H1 (cell line): ENCODE data around the gene ANKFY1. TPM values are rescaled to one million over a fixed set of nuclear protein-coding genes. Genes with fewer than 3 reads are reported as not detected.

Experiments
- CTCF ChIA-PET: fragments of 300-600 bp; sonication (Branson Sonifier 250); formaldehyde crosslinking; loops from one replicate; lab custom pipeline; 2021; ENCODE audit not compliant: partially characterized antibody; lab: Charles Lee
- POLR2A ChIA-PET: fragments of 300-600 bp; sonication (Branson Sonifier 250); formaldehyde crosslinking; loops from one replicate; lab custom pipeline; 2021; ENCODE audit warnings: inconsistent platforms; ENCODE audit not compliant: partially characterized antibody; lab: Charles Lee
- DNase-seq, 2 experiments: peaks; one replicate each; pipeline versions ENCODE4 v3.0.0 to v3.0.0-alpha.2; 2010 to 2022; ENCODE audit warnings: low spot score in 2 of 2, low read depth in 1 of 2, mixed read lengths in 1 of 2
- FAIRE-seq: peaks from 2 replicates; lab custom pipeline; 2011; peaks lifted over from hg19 to GRCh38; lab: Jason Lieb, UNC
- H2AFZ ChIP-seq: 2 replicates; pipeline ENCODE4 v1.8.1; 2012; ENCODE audit warnings: low read length, inconsistent platforms
- H2AK5ac ChIP-seq: 2 replicates; pipeline ENCODE4 v1.6.1; 2013; ENCODE audit warnings: low read depth, low read length
- H2BK120ac ChIP-seq: replicated peaks from 2 replicates; pipeline ENCODE3; 2013; ENCODE audit warnings: low read depth, low read length, inconsistent platforms
- H2BK12ac ChIP-seq: 2 replicates; pipeline ENCODE4 v1.6.1; 2013; ENCODE audit warnings: low read depth, low read length
- H2BK15ac ChIP-seq: 2 replicates; pipeline ENCODE4 v1.6.1; 2013; ENCODE audit warnings: low read length
- H2BK20ac ChIP-seq: 2 replicates; pipeline ENCODE4 v1.6.1; 2013; ENCODE audit warnings: low read length
- H2BK5ac ChIP-seq: 2 replicates; pipeline ENCODE4 v1.6.1; 2013; ENCODE audit warnings: low read depth, low read length
- H3K14ac ChIP-seq: 2 replicates; pipeline ENCODE4 v1.6.1; 2013; ENCODE audit warnings: inconsistent platforms; ENCODE audit not compliant: insufficient read length
- H3K18ac ChIP-seq: 2 replicates; pipeline ENCODE4 v1.6.1; 2013; ENCODE audit warnings: low read length; ENCODE audit errors: extremely low read depth
- H3K23ac ChIP-seq: 2 replicates; pipeline ENCODE4 v1.6.1; 2013; ENCODE audit warnings: inconsistent platforms; ENCODE audit not compliant: insufficient read length
- H3K23me2 ChIP-seq: 2 replicates; pipeline ENCODE4 v1.6.1; 2013; ENCODE audit warnings: low read depth, low read length
- H3K27ac ChIP-seq: 2 replicates; pipeline ENCODE4 v1.6.1; 2011; ENCODE audit warnings: low read depth, low read length, inconsistent platforms
- H3K27me3 ChIP-seq, 4 experiments: replicated peaks in 1 of 4; 1 replicate in 1 of 4; 2 replicates in 3 of 4; pipeline versions ENCODE4 v1.6.1 to v1.8.1; 2011 to 2013; ENCODE audit warnings: low read length in 3 of 4, mild to moderate bottlenecking in 3 of 4, inconsistent platforms in 2 of 4, mixed read lengths in 2 of 4, moderate library complexity in 1 of 4; ENCODE audit not compliant: control insufficient read depth in 3 of 4, insufficient read depth in 3 of 4; ENCODE audit errors: extremely low read depth in 1 of 4
- H3K36me3 ChIP-seq, 4 experiments: 2 replicates each; pipeline versions ENCODE4 v1.6.1 to v1.8.1; 2011 to 2013; ENCODE audit warnings: mild to moderate bottlenecking in 4 of 4, low read length in 3 of 4, moderate library complexity in 2 of 4, control low read depth in 1 of 4, inconsistent platforms in 1 of 4; ENCODE audit not compliant: insufficient read depth in 4 of 4, control insufficient read depth in 2 of 4
- H3K4ac ChIP-seq: replicated peaks from 2 replicates; pipeline ENCODE3; 2013; ENCODE audit warnings: low read length, low read depth, mixed read lengths, inconsistent platforms; ENCODE audit not compliant: insufficient read length
- H3K4me1 ChIP-seq, 4 experiments: replicated peaks in 1 of 4; 1 replicate in 1 of 4; 2 replicates in 3 of 4; pipeline versions ENCODE4 v1.6.1 to v1.8.1; 2011 to 2013; ENCODE audit warnings: low read length in 3 of 4, inconsistent platforms in 2 of 4, mixed read lengths in 1 of 4; ENCODE audit not compliant: insufficient read depth in 4 of 4, control insufficient read depth in 3 of 4
- H3K4me2 ChIP-seq, 2 experiments: 2 replicates each; pipeline versions ENCODE4 v1.6.1 to v1.8.1; 2011 to 2013; ENCODE audit warnings: low read depth in 2 of 2, low read length in 2 of 2, control low read depth in 1 of 2, inconsistent platforms in 1 of 2, mild to moderate bottlenecking in 1 of 2; ENCODE audit not compliant: insufficient read depth in 1 of 2
- H3K4me3 ChIP-seq, 4 experiments: fragments of 200-600, 300-600 bp in 1 of 4; sonication (generic), shearing (Covaris generic), sonication (Bioruptor Twin) in 1 of 4; 2 replicates each; pipeline versions ENCODE4 v1.5.1 to v1.8.1; 2011 to 2016; ENCODE audit warnings: low read length in 4 of 4, low read depth in 3 of 4, control low read depth in 2 of 4, inconsistent platforms in 2 of 4, mild to moderate bottlenecking in 2 of 4, mixed read lengths in 1 of 4, moderate library complexity in 1 of 4; ENCODE audit not compliant: insufficient read depth in 2 of 4; ENCODE audit errors: extremely low read depth in 1 of 4
- H3K56ac ChIP-seq: replicated peaks from 2 replicates; pipeline ENCODE3; 2013; ENCODE audit warnings: low read depth, mild to moderate bottlenecking, mixed read lengths, low read length, inconsistent platforms; ENCODE audit not compliant: insufficient read length
- H3K79me1 ChIP-seq: 2 replicates; pipeline ENCODE4 v1.6.1; 2013; ENCODE audit warnings: low read depth, low read length, control low read depth
- H3K79me2 ChIP-seq, 2 experiments: 2 replicates each; pipeline versions ENCODE4 v1.6.1 to v1.8.1; 2012 to 2013; ENCODE audit warnings: low read length in 2 of 2, mild to moderate bottlenecking in 2 of 2, inconsistent platforms in 1 of 2; ENCODE audit not compliant: insufficient read depth in 2 of 2, control insufficient read depth in 1 of 2
- H3K9ac ChIP-seq, 4 experiments: replicated peaks in 1 of 4; 1 replicate in 1 of 4; 2 replicates in 3 of 4; pipeline versions ENCODE4 v1.6.1 to v1.8.1; 2011 to 2013; ENCODE audit warnings: low read depth in 3 of 4, low read length in 3 of 4, control low read depth in 2 of 4, mild to moderate bottlenecking in 2 of 4, moderate library complexity in 2 of 4, inconsistent platforms in 1 of 4; ENCODE audit errors: extremely low read depth in 1 of 4
- H3K9me3 ChIP-seq, 2 experiments: 2 replicates each; pipeline versions ENCODE4 v1.6.1 to v1.8.1; 2012 to 2013; ENCODE audit warnings: mild to moderate bottlenecking in 2 of 2, moderate library complexity in 2 of 2, control low read depth in 1 of 2, inconsistent platforms in 1 of 2, low read depth in 1 of 2, low read length in 1 of 2, mixed read lengths in 1 of 2; ENCODE audit not compliant: insufficient read depth in 2 of 2
- H4K20me1 ChIP-seq, 2 experiments: replicated peaks in 1 of 2; 2 replicates each; pipeline versions ENCODE3 to v1.8.1; 2011 to 2013; ENCODE audit warnings: inconsistent platforms in 2 of 2, low read length in 2 of 2, mild to moderate bottlenecking in 1 of 2; ENCODE audit not compliant: insufficient read depth in 2 of 2, control insufficient read depth in 1 of 2
- H4K5ac ChIP-seq: 2 replicates; pipeline ENCODE4 v1.6.1; 2013; ENCODE audit warnings: low read length, low read depth, mixed read lengths, inconsistent platforms; ENCODE audit not compliant: insufficient read length
- H4K8ac ChIP-seq: 2 replicates; pipeline ENCODE4 v1.8.0; 2013; ENCODE audit warnings: mild to moderate bottlenecking, moderate library complexity, low read length, inconsistent platforms; ENCODE audit not compliant: insufficient read depth; ENCODE audit errors: extremely low read depth
- H4K91ac ChIP-seq: replicated peaks from 2 replicates; pipeline ENCODE3; 2013; ENCODE audit warnings: low read length, mixed read lengths, inconsistent platforms; ENCODE audit not compliant: insufficient read length
- CBX5 ChIP-seq: fragments of 300-800, 300-1000 bp; sonication (generic); IDR thresholded peaks from 2 replicates; pipeline ENCODE4 v1.7.1; 2016; ENCODE audit warnings: antibody characterized with exemption, low read length, low read depth
- CTCF ChIP-seq, 3 experiments: IDR thresholded peaks; 1 replicate in 2 of 3; 2 replicates in 1 of 3; pipeline versions ENCODE4 v1.5.1 to v1.6.1; 2011; ENCODE audit warnings: low read length in 3 of 3, mild to moderate bottlenecking in 3 of 3, inconsistent platforms in 2 of 3, low read depth in 1 of 3, moderate library complexity in 1 of 3; ENCODE audit not compliant: insufficient read depth in 1 of 3; ENCODE audit errors: control extremely low read depth in 1 of 3
- KDM1A ChIP-seq: fragments of 200-600, 300-600 bp; sonication (generic); IDR thresholded peaks from 2 replicates; pipeline ENCODE4 v1.7.1; 2016; ENCODE audit warnings: mild to moderate bottlenecking, low read length, borderline replicate concordance
- SUZ12 ChIP-seq: fragments of 200-600 bp; sonication (generic); IDR thresholded peaks from 2 replicates; pipeline ENCODE4 v1.6.1; 2012; ENCODE audit warnings: mild to moderate bottlenecking, inconsistent platforms, low read length, moderate library complexity, mixed read lengths
- WGBS, 2 experiments: shearing (Covaris generic) in 1 of 2; methylation state at CpG; one replicate each; pipeline versions ENCODE4 v1.1.6 to v1.1.7; 2013 to 2015; ENCODE audit warnings: low lambda C conversion rate in 2 of 2, mixed read lengths in 2 of 2, inconsistent platforms in 1 of 2, low coverage in 1 of 2, missing lambda C conversion rate in 1 of 2; ENCODE audit not compliant: insufficient replicate concordance in 2 of 2, insufficient coverage in 1 of 2, insufficient read length in 1 of 2; ENCODE audit errors: extremely low coverage in 1 of 2, missing lambda C conversion rate in 1 of 2; 5-methylcytosine and 5-hydroxymethylcytosine counted together
- polyA plus RNA-seq, 7 experiments: library from polyadenylated mRNA; depleted of rRNA in 3 of 7; stranded (reverse) in 5 of 7; unstranded in 2 of 7; fragments of >200 nt in 5 of 7; fragments of 200-250 nt in 2 of 7; gene quantifications; 1 replicate in 5 of 7; 2 replicates in 1 of 7; 4 replicates in 1 of 7; pipeline versions ENCODE4 v1.2.1 to v1.2.3, GENCODE V29; 2011 to 2013; ENCODE audit warnings: missing spikeins in 2 of 7, mixed read lengths in 2 of 7
- total RNA-seq: library from RNA; stranded (reverse); fragmentation: NEBNext Ultra II Directional; extraction: Animal tissue kit (Norgen Biotek cat#: 25700); gene quantifications from 2 replicates; pipeline ENCODE4 v1.2.1, GENCODE V29; 2021
- TF ChIP-seq, protein P1 (sequence below): IDR thresholded peaks from 2 replicates; pipeline ENCODE4 v1.6.1; 2012; ENCODE audit warnings: inconsistent platforms

The ANKFY1 gene
- total and polyA plus RNA-seq, 2 of the 8 experiments (the other 6 are each of a cell fraction or from before 2014, with no cell fraction given): 28.3 to 45.3 TPM

DNA sequence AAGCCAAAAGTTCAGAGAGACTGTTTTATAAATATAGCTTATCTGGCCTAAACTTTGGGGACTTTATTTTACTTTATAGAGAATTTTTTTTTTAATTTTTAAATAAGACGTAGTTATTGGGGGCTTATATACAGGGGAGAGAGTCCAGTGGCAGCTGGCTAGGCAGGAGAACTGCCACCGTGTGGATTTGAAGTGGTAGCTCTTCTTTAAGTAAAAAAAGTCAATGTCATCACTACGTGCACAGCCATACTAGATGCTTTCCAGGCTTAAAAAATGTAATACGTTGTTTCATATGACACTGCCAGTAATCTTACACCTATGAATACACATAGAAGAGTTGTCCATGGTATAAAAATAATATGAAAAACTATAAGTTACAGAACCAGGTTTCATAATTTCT, 31.9 kb upstream of the ANKFY1 start:
- Histone ChIP-seq H4K20me1 (peaks cover 0 to 4% of the 10 kb centered on the region in 2 experiments), H3K9ac (no peak overlapping the region), H3K4me1 (no peaks in the 10 kb centered on the region), H3K27ac (no peak overlapping the region), H4K5ac (no peak overlapping the region), H3K27me3 (no peaks in the 10 kb centered on the region), H3K4ac (no peak overlapping the region), H2AFZ (no peak overlapping the region), H3K9me3 (no peaks in the 10 kb centered on the region), H3K23me2 (no peaks in the 10 kb centered on the region), H2BK15ac (no peak overlapping the region), H3K4me2 (no peak overlapping the region), H2AK5ac (no peak overlapping the region), H3K79me1 (peaks cover 4% of the 10 kb centered on the region), H2BK5ac (no peak overlapping the region), H4K91ac (no peak overlapping the region), H3K56ac (no peak overlapping the region), H3K18ac (no peak overlapping the region), H4K8ac (no peak overlapping the region), H3K36me3 (peaks cover 0 to 46% (median 3%) of the 10 kb centered on the region in 4 experiments; a peak in 5 of 8 replicates), H2BK20ac (no peak overlapping the region), H2BK120ac (no peak overlapping the region), H2BK12ac (no peak overlapping the region), H3K14ac (no peak overlapping the region), H3K23ac (no peak overlapping the region), H3K79me2 (peaks cover 0 to 75% of the 10 kb centered on the region in 2 experiments; a peak in 2 of 4 replicates), H3K4me3 (no peak overlapping the region)
- POLR2A ChIA-PET: interaction anchor here (0.6 to 1.3 kb wide), 2 partner anchors 8 to 346 kb away, joined by 3 to 4 read pairs; no protein-coding TSS in a partner anchor
- TF ChIP-seq CBX5: no peak
- TF ChIP-seq, protein P1, sequence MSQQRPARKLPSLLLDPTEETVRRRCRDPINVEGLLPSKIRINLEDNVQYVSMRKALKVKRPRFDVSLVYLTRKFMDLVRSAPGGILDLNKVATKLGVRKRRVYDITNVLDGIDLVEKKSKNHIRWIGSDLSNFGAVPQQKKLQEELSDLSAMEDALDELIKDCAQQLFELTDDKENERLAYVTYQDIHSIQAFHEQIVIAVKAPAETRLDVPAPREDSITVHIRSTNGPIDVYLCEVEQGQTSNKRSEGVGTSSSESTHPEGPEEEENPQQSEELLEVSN: no peak
- TF ChIP-seq CTCF (IDR thresholded peaks at IDR 0.05; ENCODE audit: control extremely low read depth in 1 of 3, insufficient read depth in 1 of 3, low read depth in 1 of 3, low read length in 3 of 3): no peak
- no peak for TF ChIP-seq KDM1A
- no peak for TF ChIP-seq SUZ12
- CTCF ChIA-PET: interaction anchor here (0.5 to 1.2 kb wide), 4 partner anchors 8 to 173 kb away, joined by 3 to 5 read pairs (median 4); no protein-coding TSS in a partner anchor
- DNase-seq (no peak), FAIRE-seq (no peak)
- WGBS, 2 experiments: 70% methylated on average over 4 of the region's 4 CpGs; no CpG with 5 or more reads in 1 of the 2 experiments
